OCI-LY7 (cell line): ENCODE results near the gene TIMMDC1.

Experiments used
- CTCF ChIP-seq: fragments of 200-600 bp; sonication (generic); conservative IDR thresholded peaks from 2 replicates; pipeline ENCODE4 v1.5.1; 2014; ENCODE audit warnings: mild to moderate bottlenecking, antibody characterized with exemption, low read length, moderate library complexity, mixed read lengths
- EZH2phosphoT487 ChIP-seq: fragments of 200-600 bp; sonication (generic); IDR thresholded peaks from 2 replicates; pipeline ENCODE4 v1.6.1; 2018; ENCODE audit warnings: low read depth, borderline replicate concordance, mild to moderate bottlenecking, mixed run types, antibody characterized with exemption, low read length, moderate library complexity, mixed read lengths

GRCh38 chr3:119553823-119554415, 55.6 kb downstream of the TIMMDC1 start:
- TF ChIP-seq CTCF, result no peak
- no peak for TF ChIP-seq EZH2phosphoT487
